Esophagus muscularis mucosa (tissue), 3 donors: ENCODE data around the gene DAW1.

ENCODE experiments used
- CTCF ChIP-seq, 3 experiments: fragments of 200-600 bp in 2 of 3; fragments of 450-650 bp in 1 of 3; sonication (generic) in 2 of 3; IDR thresholded peaks; one replicate each; pipeline ENCODE4 v1.5.1; 2017 to 2019; ENCODE audit warnings: antibody characterized with exemption in 3 of 3, mild to moderate bottlenecking in 2 of 3, moderate library complexity in 1 of 3
- POLR2A ChIP-seq: fragments of 450-650 bp; IDR thresholded peaks from one replicate; pipeline ENCODE4 v1.6.1; 2017; ENCODE audit warnings: antibody characterized with exemption, moderate library complexity, mild to moderate bottlenecking, low read depth

GRCh38 chr2:227827143-227827542, 44.3 kb upstream of the DAW1 start:
- TF ChIP-seq CTCF (IDR thresholded peaks at IDR 0.05) (no peak), POLR2A (no peak)
